Activated CD4-positive, alpha-beta T cell treated with anti-CD3 and anti-CD28 coated beads, Interleukin-10, Interleukin-2, amounts not matched to agents 100 ng/mL and 50 ng/mL, durations not matched to agents 16 hours and 8 hours (primary cell): ENCODE data around the gene ZBTB38.
A peak's percentile ranks its signal among the peaks of the same experiment; 100 is the strongest.

Experiments
- DNase-seq: peaks from one replicate; pipeline ENCODE4 v3.0.0-alpha.2; 2020

The ZBTB38 gene

DNA sequence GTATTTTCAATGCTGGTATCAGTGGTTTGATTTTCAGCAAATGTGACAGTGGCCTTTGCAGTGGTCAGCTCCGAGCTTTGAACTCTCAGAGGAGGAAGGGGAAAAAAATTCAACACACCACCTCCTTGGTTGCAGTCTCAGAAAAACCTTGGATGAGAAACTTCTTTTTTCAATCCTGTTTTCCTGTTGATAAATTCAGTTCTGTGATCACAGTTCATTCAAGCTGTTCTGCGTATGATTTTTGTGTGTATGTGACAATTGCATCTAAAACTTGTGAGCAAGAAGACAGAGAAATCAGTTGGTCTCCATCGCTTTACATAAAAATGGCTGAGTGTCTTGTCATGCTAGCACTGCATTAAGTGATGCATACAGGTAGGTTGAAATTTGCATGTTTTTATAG, 19.2 kb downstream of the ZBTB38 start:
- DNase-seq = no peak

DNA sequence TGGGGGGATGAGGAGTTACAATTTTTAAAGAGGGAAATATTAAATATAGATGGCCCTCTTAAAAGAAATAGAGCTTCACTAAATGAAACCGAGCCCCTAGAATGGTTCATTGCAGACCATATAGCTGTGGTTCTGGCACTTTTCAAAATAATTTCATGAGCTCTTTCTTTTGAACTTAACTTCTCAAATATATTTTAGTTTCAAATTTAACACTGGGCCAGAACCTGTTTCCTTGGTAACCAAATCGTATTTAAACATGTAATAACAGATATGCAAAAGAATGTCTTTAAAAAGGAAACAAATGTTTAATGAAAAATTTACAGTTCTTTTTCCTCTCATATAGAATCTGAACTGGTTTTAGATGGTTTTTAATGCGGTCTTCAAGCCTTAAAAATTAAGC, 20.1 kb downstream of the ZBTB38 start:
- DNase-seq = no peak

DNA sequence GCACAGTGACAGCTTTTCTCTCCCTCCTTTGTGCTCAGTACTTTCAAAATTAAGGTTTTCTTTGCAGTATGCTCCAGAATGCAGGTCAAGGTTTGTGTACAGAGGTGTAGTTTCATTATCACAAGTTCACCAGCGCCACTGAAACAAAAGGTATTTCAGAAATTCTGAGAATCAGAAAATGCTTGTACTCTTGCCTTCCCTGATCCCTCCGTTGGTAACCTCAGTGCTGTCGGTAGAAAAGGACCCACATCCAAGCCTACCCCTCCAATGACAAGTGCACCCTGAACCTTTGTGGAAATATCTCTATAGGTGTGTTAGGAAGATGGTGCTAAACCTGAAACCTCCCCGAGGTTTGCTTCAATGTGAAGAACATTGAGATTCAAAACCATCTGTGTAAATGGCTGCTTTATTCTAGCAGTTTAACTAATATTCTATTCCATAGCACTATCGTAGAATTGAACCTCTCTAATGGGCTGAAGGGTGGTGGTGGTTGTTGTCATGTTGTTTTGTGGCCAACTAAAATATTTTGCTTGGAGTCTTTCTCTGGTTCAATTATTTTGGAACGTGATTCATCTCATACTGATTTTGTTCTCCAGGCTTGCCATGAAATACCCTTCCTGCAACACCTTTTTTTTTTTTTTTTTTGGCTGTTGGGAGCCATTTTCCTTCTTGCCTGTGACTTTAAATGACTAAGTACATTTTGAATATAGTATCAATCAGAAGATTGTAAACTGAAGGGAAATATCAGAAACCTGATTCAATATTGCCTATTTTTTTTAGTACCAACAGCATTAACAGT, 20.7 kb downstream of the ZBTB38 start:
- DNase-seq = peak; percentile 51

DNA sequence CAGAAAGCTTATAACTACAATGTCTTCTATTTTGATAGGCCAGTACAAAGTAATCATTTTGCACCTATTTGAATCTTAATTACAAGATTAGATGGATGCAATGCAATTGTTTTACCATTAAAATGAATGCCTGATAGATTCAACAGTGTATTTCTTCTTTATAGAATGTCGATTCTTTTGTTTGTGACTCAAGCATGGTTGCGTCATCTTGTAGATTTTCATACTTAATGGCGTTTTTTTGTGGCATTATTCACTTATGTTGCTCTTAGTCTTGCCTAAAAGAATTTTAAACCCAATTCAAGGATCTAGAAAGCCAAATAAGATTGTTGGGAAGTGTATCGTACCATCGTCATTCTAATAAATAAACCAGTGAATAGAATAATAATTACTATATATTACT, 21.4 kb downstream of the ZBTB38 start:
- no peak for DNase-seq

DNA sequence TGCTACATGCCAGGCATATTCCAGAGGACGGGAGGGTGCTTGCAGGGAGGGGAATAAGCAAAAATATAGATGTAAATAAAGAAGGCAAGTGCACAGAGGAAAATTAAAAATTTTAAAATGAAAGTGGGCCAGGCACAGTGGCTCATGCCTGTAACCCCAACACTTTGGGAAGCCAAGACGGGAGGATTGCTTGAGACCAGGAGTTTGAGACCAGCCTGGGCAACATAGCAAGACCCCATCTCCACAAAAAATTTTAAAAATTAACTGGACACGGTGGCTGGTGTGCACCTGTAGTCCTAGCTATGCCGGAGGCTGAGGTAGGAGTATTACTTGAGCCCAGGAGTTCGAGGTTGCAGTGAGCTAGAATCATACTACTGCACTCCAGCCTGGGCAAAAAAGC, 22.4 kb downstream of the ZBTB38 start:
- DNase-seq = no peak

DNA sequence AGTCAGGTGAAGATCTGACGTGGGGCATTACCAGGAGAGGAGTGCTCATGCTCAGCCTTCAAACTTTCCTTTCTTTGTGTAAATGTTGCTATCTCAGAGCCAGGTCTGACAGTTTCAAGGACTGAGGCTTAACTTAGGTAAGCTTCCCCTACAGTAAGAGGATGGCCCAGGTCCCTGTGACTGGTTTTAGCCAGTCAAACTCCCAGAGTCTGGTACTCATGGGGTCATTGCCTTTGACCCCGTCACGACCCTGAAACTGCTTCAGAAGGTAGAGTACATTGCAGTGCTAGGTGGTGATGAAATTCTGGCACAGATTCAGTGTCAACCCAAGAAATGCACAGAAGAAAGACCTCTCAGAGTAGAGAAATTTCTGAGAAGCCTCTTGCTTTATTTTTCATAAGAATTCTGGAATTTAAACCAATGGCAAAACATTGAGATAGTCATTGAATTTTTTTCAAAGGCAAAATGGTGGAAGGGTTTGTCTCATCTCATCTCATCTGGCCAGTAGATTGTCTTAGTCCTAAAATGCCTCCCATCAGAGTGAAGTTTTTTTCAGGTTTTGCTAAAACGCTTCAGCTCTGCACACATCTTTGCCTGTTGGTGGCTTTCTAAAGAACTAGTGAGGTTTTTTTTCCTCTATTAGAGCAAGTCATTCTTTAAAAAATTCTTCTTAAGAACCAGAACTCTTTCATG, 23.1 kb downstream of the ZBTB38 start:
- no peak for DNase-seq

DNA sequence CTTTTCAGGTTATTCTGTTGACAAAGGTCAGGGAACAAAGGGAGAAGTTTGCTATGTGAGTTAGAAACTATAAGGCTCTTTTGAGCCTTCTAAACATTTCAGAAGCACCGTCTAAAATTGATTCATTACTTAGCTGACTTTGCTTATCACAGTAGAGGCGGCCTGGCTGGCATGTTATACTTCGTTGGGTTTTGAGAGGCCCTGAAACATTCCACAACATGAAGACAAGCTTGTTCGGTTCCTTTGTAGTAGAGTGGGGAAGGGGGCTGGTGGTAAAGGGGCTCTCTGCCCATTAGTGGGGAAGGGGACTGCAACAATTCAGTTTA, 23.6 kb downstream of the ZBTB38 start:
- DNase-seq = no peak

DNA sequence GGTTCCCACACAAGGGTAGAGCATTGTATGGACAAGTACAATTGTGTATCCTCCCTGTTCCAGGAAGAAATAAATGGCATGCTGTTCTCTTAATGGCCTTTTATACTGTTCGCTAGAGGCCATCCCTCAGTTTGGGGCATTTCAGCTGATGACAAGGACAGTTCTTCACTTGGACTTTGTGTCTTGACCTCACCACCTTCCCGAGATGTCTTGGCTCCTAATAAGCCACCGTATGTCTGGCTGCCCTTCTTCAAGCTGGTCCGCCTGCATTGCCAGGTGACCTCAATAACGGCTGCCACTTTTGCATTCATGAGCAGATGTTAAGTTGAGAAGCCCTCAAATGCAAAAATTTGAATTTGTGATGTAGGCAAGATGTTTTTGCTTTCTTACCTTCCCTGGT, 24.1 kb downstream of the ZBTB38 start:
- no peak for DNase-seq

DNA sequence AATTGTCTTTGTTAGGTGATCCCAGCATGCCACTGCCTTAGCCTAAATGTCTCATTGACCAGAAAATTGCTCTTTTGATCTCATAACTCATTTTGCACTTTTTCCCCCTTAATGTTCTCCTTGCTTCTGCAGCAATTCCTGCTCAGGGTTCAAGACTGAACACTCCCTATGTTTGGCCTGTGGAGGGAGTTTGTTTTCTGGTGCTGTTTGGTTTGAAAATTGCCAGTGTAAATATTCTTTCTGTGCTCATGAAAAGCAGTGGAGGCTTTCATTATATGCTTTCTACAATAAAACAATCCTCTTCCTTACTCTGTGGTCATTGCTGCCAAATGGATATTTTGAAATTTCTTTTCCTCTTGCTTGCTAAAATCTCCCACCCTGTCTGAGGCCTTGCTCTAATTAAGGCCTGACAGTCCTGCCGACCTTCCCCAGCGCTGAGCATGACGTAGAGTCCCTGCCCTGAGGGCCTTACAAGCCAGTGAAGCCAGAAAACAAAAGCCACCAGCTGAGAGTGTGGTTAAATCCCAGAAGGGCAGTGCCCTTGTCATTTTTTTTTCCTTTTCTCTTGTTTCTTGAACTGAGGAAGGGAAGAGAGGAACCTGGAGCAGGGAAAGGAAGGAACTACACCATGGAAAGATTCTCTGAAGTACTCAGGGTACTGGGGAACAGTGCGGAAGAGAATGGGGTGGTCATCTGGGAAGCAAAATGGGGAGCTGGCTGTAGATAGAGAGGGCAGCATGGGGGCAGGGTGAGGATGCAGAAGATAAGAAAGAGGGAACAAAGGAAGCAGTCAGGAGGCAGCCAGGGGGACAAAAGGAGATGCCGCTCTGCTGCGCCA, 24.8 kb downstream of the ZBTB38 start:
- no peak for DNase-seq

DNA sequence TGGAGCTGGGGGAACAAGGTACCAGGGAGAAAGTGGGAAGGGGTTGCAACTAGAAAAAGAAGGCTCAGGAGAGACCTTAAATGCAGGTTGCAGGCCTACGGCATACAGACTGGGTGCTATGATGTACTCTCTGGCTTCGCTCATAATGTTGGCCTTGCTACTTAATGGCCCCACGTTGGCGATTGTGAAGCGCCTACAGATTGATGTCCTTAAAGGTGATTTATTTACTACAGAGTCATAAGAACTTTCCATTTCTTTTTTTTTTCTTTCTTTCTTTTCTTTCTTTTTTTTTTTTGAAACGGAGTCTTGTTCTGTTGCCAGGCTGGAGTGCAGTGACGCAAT, 25.4 kb downstream of the ZBTB38 start:
- DNase-seq = no peak

DNA sequence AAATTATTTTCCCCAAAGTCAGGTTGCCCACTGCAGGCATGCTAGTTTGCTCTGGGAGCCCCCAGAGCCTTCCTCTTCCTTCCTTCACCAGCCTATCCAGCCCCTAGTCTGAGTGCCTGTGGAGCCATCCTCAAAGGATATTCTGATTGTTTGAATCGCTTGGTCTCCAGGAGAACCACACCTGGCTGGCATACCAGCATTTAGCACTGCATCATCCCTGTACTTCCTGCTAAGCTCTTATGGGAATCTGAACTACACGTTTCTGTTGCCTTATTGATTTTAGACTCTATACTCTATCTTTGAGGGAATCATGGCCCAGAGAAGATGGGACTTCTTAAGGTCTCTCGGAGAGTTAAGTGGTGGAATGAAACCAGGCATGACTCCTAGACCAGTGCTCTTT, 26.3 kb downstream of the ZBTB38 start:
- no peak for DNase-seq

DNA sequence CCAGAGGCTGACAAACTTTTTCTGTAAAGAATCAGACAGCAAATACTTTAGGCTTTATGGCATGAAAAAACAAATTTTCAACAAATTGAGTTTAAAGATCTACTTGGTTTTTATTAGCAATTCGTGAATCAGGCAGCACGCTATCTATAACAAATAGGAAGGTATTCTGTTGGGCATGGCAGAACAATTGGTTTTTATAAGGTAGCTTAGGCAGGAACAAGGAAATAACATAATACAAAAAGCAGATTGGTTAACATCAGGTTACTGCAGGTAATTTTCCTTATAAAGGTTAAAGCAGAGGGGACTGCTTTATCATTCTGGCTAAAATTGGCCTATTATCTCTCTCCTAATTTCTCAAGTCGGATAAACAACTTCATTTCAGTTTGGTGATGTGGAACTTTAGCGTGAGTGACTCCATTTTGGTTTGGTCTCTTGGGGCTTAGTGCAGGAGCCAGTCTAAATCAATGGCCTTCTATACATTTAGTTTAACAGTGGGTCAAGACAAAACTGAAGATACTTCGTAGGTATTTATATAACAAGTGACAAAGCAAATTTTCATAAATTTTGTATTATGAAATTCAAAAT, 26.8 kb downstream of the ZBTB38 start:
- no peak for DNase-seq

DNA sequence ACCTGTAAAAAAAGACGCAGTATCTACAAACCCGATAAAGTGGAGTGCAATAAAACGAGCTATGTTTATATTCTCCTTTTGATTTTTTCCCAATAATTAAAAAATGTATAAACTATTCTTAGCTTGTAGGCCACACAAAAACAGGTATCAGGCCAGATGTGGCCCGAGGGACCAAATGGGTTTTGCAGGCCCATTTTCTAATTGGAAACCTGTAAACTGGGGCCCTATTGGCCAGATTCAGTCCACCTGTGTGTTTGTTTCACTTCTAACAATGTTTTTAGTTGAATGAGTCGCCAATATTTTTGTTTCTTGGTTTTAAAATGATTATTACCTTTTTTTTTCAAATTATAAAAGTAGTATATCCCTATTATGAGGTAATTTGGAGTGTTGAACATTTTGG, 29.7 kb downstream of the ZBTB38 start:
- DNase-seq = no peak

DNA sequence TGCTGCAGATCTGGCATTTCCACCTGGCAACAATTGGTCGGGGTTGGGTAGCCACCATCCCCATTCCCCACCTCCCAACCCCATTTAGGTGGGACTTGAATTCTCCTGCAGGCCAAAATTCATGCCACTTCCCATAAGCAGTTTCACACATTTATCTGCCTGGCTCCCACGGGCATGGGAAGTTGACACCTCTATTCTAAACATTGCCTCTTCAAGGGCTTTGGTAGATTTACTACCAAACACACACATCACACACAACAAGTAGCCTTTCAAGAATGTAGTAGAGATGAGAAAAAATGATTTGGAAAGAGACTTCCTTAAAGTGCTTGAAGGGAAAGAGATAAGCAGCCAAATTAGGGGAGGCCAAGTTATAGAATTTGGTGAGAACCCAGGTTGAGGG, 30.9 kb downstream of the ZBTB38 start:
- DNase-seq = no peak

DNA sequence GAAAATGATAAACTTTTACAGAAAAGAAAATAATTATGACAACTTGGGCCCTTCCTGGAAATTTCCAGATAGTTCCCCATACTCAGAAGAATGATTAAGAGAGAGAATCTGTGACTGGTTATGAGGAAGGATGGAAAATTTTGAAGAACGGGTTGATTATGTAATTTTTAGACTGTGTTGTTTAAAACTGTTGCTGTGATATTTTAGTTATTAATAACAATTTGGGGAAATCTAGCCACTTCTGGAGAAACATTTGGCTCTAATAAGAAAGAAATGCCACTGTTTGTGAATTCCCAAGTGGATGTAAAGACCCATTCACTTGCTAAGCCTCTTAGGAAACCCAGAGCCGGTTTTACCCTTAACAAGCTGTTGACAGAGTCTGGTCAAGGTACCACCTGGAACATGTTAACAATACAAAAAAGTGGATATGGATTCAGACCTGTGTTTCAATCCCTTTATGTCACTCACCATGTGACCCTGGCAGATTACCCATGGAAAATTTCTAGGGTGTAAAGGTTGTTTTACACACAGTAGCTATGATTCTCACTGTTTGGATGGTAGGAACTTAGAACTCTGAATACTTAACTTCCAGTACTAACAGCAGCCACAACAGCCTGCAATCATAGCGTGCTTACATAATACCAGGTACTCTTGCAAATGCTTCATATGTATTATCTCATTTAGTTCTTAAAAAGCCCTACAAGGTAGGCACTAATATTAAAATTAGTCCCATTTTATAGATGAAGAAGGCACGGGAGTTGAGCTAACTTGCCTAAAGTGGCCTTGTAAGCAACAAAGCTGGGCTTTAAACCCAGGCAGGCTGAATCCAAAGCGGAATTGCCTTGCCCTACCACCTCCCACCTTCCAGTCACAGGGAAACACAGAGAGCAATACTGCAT, 32.0 kb downstream of the ZBTB38 start:
- DNase-seq = no peak

DNA sequence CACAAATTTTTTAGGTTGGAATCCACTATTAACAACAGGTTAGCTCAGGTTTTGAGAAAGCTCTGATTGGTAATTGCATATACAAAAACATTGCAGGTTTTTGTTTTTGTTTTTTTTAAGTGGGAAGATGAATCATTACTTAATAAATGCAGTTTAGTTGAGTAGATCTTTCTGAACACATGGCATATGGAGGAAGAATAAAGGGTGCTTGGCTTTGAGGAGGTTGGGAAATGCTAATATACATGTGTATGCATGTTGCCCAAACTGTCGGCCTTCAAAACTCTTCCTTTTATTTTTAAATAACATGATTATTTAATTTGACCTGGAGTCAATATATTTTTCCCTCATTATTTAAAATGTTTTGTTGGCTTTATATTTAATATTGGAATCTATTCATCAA, 32.8 kb downstream of the ZBTB38 start:
- DNase-seq = no peak

DNA sequence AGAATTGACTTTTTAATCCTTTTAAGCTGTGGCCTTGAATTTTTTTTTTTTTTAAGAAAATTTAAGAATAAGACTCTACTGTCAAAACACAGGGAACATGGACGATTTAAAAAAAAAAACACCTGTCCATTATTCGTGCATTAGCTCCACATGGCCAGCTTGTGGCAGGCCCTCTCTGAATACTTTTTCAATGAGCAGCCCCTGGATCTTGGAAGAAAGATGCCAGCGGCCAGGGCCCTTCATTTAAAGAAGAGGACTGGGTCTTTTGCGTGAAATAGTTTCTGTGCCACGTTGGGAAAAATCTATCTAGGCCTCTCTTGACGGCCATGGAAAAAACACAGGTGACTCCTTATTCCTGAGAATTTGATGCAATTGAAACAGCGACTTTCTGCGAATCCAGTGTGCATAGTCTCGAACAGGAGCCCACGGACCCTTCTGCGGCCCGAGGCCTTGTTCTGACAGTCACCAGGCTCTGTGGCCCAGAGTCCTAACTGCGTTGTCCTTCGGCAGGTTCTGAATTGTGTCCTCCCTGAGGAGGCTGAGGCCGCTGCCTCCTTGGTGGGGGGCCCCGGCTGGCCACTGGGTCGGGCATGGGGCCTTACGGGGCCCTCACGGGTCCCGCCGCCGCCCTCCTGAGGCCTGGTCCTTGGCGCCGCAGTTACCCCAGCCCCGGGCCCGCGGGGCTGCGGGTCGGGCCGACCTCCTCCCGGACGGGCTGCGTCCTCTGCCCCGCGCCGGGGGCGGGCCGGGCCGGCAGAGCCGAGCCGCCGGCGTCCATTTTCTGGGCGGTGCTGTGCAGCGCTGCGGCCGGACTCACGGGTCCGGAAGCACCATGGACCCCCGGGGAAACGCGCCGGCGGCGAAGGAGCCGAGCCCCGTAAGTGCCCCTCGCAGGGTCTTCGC, 33.5 kb downstream of the ZBTB38 start:
- peak; percentile 60 for DNase-seq

DNA sequence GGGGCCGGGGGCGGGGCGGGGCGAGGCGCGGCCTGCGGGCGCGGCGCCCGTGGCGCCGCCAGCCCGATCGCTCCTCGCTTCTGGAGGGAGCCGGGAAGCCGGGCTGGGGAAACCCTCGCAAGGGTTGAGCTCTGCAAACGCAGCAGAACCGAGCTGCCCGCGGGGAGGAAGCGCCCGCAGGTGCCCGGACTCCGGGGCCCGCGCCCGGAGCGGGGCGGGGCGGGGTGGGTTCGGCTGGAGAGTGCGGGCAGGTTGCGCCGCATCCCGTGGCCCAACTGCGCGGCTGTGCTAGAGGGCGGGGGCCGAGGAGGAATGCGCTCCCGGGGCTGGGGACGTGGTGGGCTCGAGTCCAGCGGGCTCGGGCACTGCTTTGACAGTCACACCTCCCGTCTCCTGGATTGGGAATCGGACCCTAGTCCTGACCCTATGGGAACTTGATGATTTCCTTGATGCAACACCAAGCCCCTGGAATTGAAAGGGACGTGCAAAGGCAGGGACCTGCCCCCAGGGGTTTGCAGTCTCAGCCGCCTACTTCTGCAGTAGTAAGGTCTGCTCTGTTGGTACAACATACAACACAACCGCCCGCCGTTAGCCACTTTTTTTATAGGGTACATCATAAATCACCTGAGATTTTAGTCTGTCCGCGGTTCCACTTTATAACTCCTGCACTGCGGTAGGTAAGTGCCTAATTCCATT, 34.3 kb downstream of the ZBTB38 start:
- DNase-seq = peak; percentile 43

DNA sequence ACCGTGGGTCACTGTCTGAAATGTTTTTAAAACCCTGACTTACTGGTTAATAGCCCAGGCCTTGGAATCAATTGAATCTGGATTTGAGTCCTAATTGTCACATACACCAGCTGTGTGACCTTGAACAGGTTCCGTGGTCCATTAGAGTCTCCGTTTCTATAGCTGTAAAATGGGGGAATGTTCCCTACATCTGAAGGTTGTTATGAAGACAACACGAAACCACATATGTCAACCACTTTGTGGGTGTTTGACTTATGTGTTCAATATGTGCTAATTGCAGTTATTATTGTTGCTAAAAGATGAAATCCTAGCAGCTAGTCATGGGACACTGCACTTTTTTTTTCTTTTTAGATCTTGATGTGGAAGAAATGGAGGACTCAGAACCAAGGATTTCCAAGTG, 35.3 kb downstream of the ZBTB38 start:
- DNase-seq = no peak

DNA sequence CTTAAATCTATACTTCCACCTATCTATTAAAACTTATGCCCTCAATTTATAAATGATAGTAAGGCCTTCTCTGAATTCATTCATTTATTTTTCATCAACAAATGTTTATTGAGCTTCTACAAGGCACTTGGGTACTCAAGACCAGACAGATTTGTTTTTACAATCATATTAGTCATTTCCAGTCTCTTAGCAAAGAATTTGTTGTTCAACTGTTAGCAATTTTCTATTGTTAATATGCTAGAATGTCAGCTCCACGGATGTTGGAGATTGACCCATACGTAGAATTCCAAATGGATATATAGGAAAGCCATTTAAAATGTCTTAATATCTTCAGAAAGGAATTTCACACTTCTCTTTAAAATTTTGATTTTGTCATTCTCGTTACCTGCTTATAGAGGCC, 36.7 kb downstream of the ZBTB38 start:
- no peak for DNase-seq

DNA sequence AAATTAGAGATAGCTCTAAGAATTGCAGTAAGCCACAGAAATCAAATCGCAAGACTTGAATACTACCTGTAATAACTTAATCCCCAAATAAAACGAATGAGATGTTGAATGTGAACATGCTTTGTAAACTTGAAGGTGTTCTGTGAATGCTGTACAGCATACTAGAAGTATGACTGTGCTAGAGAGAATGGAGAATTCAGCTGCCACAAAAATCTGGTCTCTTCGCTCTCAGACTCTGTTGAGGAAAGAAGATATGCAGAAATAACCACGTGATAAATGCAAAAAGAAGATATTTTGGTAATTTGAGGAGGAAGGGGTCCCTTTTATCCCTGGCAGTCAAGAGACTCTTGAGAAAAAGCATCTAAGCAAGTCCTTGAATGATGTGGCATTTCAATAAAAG, 37.3 kb downstream of the ZBTB38 start:
- no peak for DNase-seq
